ENCODE results near the gene TMEM54.

TMEM54 gene

GRCh38 chr1:32881871-32882850 is 19.0 kb downstream of the TMEM54 start:
- DNase-seq (ENCODE audit: low read depth) = no peak

GRCh38 chr1:32881291-32881690 is 19.9 kb downstream of the TMEM54 start:
- DNase-seq (ENCODE audit: low read depth) = no peak

- DNase-seq (ENCODE audit: low read depth) = no peak
These were observed 22.6 kb downstream of the TMEM54 start for GRCh38 chr1:32878637-32879041.

- peak; percentile 59 for DNase-seq (ENCODE audit: low read depth)
These were observed 23.0 kb downstream of the TMEM54 start for GRCh38 chr1:32878183-32878582.

- DNase-seq (ENCODE audit: low read depth) = no peak
These were observed 23.7 kb downstream of the TMEM54 start for GRCh38 chr1:32877211-32878110.

- peak; percentile 38 for DNase-seq (ENCODE audit: low read depth)
These were observed 24.6 kb downstream of the TMEM54 start for GRCh38 chr1:32876341-32877210.

- DNase-seq (ENCODE audit: low read depth) = no peak
These were observed 26.1 kb downstream of the TMEM54 start for GRCh38 chr1:32874860-32875752.

GRCh38 chr1:32873484-32873883 is 27.7 kb downstream of the TMEM54 start:
- DNase-seq (ENCODE audit: low read depth) = no peak

- DNase-seq (ENCODE audit: low read depth) = no peak
These were observed 29.1 kb downstream of the TMEM54 start for GRCh38 chr1:32872192-32872460.

- peak; percentile 16 for DNase-seq (ENCODE audit: low read depth)
These were observed 29.6 kb downstream of the TMEM54 start for GRCh38 chr1:32871364-32872191.

- peak; percentile 18 for DNase-seq (ENCODE audit: low read depth)
These were observed 30.4 kb downstream of the TMEM54 start, which contains the start of gene FNDC5 for GRCh38 chr1:32870615-32871363. Gene FNDC5 (minus strand): TSS chr1:32870912.

- no peak for DNase-seq (ENCODE audit: low read depth)
These were observed 31.1 kb downstream of the TMEM54 start for GRCh38 chr1:32869923-32870614.

GRCh38 chr1:32868806-32869455 is 32.3 kb downstream of the TMEM54 start:
- DNase-seq (ENCODE audit: low read depth) = no peak

- DNase-seq (ENCODE audit: low read depth) = no peak
These were observed 33.1 kb downstream of the TMEM54 start for GRCh38 chr1:32868085-32868484.

- no peak for DNase-seq (ENCODE audit: low read depth)
These were observed 33.5 kb downstream of the TMEM54 start for GRCh38 chr1:32867671-32868070.

GRCh38 chr1:32867151-32867550 is 34.0 kb downstream of the TMEM54 start:
- no peak for DNase-seq (ENCODE audit: low read depth)

GRCh38 chr1:32865639-32866405 is 35.4 kb downstream of the TMEM54 start:
- no peak for DNase-seq (ENCODE audit: low read depth)

Measured in iris pigment epithelial cell (primary cell).